Ishikawa (cell line): ENCODE measurements around the gene IPO9.

Source experiments
- CEBPB ChIP-seq: IDR thresholded peaks from 2 replicates; pipeline ENCODE4 v1.6.1; 2012
- CREB1 ChIP-seq: IDR thresholded peaks from 2 replicates; pipeline ENCODE4 v1.6.1; 2012; ENCODE audit warnings: low read depth
- EGR1 ChIP-seq: IDR thresholded peaks from 2 replicates; pipeline ENCODE4 v1.6.1; 2012
- EP300 ChIP-seq: IDR thresholded peaks from 2 replicates; pipeline ENCODE4 v1.6.1; 2012; ENCODE audit warnings: borderline replicate concordance
- FOXM1 ChIP-seq: IDR thresholded peaks from 2 replicates; pipeline ENCODE4 v1.6.1; 2012; ENCODE audit warnings: low read depth, borderline replicate concordance
- MAX ChIP-seq: IDR thresholded peaks from 2 replicates; pipeline ENCODE4 v1.6.1; 2012
- NFIC ChIP-seq: IDR thresholded peaks from 2 replicates; pipeline ENCODE4 v1.6.1; 2012
- RAD21 ChIP-seq: IDR thresholded peaks from 2 replicates; pipeline ENCODE4 v1.6.1; 2012; ENCODE audit warnings: low read depth
- REST ChIP-seq: IDR thresholded peaks from 2 replicates; pipeline ENCODE4 v1.6.1; 2012; ENCODE audit warnings: low read depth, mild to moderate bottlenecking
- TAF1 ChIP-seq: IDR thresholded peaks from 2 replicates; pipeline ENCODE4 v1.6.1; 2012; ENCODE audit warnings: low read depth, mild to moderate bottlenecking
- TCF12 ChIP-seq: IDR thresholded peaks from 2 replicates; pipeline ENCODE4 v1.6.1; 2012; ENCODE audit warnings: low read depth
- TEAD4 ChIP-seq: IDR thresholded peaks from 2 replicates; pipeline ENCODE4 v1.6.1; 2012
- USF1 ChIP-seq: IDR thresholded peaks from 2 replicates; pipeline ENCODE4 v1.6.1; 2012
- YY1 ChIP-seq: IDR thresholded peaks from 2 replicates; pipeline ENCODE4 v1.6.1; 2012; ENCODE audit warnings: low read depth
- ZBTB7A ChIP-seq: IDR thresholded peaks from 2 replicates; pipeline ENCODE4 v1.6.1; 2012; ENCODE audit warnings: low read depth

Gene IPO9

GRCh38 chr1:201925301-201925567 lies 96.3 kb downstream of the IPO9 start:
- no peak for TF ChIP-seq FOXM1
- TF ChIP-seq EP300, result no peak
- no peak for TF ChIP-seq NFIC
- no peak for TF ChIP-seq EGR1
- no peak for TF ChIP-seq REST
- no peak for TF ChIP-seq MAX
- TF ChIP-seq CREB1, result no peak

- TF ChIP-seq USF1, result no peak
- no peak for TF ChIP-seq FOXM1
- TF ChIP-seq CREB1, result no peak
- TF ChIP-seq REST, result no peak
- TF ChIP-seq EP300, result no peak
- no peak for TF ChIP-seq YY1
These were observed 97.2 kb downstream of the IPO9 start for GRCh38 chr1:201925981-201926645.

- TF ChIP-seq EGR1 (no peak), YY1 (no peak), CEBPB (no peak), NFIC (no peak), RAD21 (no peak), ZBTB7A (no peak), CREB1 (no peak)
These were observed 99.3 kb downstream of the IPO9 start for GRCh38 chr1:201928266-201928665.

GRCh38 chr1:201930137-201930536 lies 101.2 kb downstream of the IPO9 start:
- TF ChIP-seq CEBPB, result no peak
- TF ChIP-seq YY1, result no peak
- no peak for TF ChIP-seq ZBTB7A
- TF ChIP-seq USF1, result no peak
- TF ChIP-seq TCF12, result no peak
- TF ChIP-seq NFIC, result no peak
- no peak for TF ChIP-seq RAD21
- TF ChIP-seq MAX, result no peak
- TF ChIP-seq CREB1, result no peak
- TF ChIP-seq TAF1, result no peak

- TF ChIP-seq EGR1 (no peak), REST (no peak), YY1 (no peak), USF1 (no peak), CEBPB (no peak), RAD21 (no peak), ZBTB7A (no peak), NFIC (no peak), TCF12 (no peak), MAX (no peak), CREB1 (no peak), TAF1 (no peak), EP300 (no peak), FOXM1 (no peak), TEAD4 (no peak)
These were observed 101.8 kb downstream of the IPO9 start for GRCh38 chr1:201930803-201931202.
